ENCODE results near the gene IQGAP2. TPM values are rescaled to one million over a fixed set of nuclear protein-coding genes. Genes with fewer than 3 reads are reported as not detected.

The IQGAP2 gene
- total and polyA plus RNA-seq, 5 donors from 2014 or later, result 53.9 to 214 (median 61.4) TPM

GRCh38 chr5:76664079-76664478 is 261.0 kb downstream of the IQGAP2 start:
- peaks cover 69% of the 10 kb centered on the region for H3K36me3 Mint-ChIP-seq
- H3K27ac Mint-ChIP-seq, result peak overlapping the region in 2 of 3 donors; percentile 2 to 45
- ATAC-seq (ENCODE audit: low read depth in 2 of 2) (no peak), DNase-seq (no peak)
- no peaks in the 10 kb centered on the region for H3K27me3 ChIP-seq (ENCODE audit: control insufficient read depth, insufficient read depth, low read length)
- H3K36me3 ChIP-seq (ENCODE audit: control insufficient read depth, insufficient read depth, low read length), result peaks cover 90% of the 10 kb centered on the region
- H3K4me1 ChIP-seq (ENCODE audit: control insufficient read depth, insufficient read depth, low read length, poor library complexity, severe bottlenecking), result no peaks in the 10 kb centered on the region
- peaks cover 0 to under 1% (median 0%) of the 10 kb centered on the region in 7 donors for H3K9me3 Mint-ChIP-seq
- no peak overlapping the region for H3K27ac ChIP-seq (ENCODE audit: insufficient read depth, low read length, poor library complexity, severe bottlenecking)
- H3K4me3 Mint-ChIP-seq, result no peak overlapping the region
- H3K27me3 Mint-ChIP-seq, result no peaks in the 10 kb centered on the region
- no peaks in the 10 kb centered on the region for H3K9me3 ChIP-seq (ENCODE audit: control insufficient read depth in 2 of 2, low read length in 2 of 2)
- H3K4me3 ChIP-seq (ENCODE audit: low read depth, low read length), result no peak overlapping the region
- H3K4me1 Mint-ChIP-seq, result peaks cover 0 to 13% (median 3%) of the 10 kb centered on the region in 4 donors

GRCh38 chr5:76667495-76667894 is 264.4 kb downstream of the IQGAP2 start:
- Histone ChIP-seq H3K27me3 (ENCODE audit: control insufficient read depth, insufficient read depth, low read length) (no peaks in the 10 kb centered on the region), H3K4me1 (ENCODE audit: control insufficient read depth, insufficient read depth, low read length, poor library complexity, severe bottlenecking) (no peaks in the 10 kb centered on the region), H3K27ac (ENCODE audit: insufficient read depth, low read length, poor library complexity, severe bottlenecking) (no peak overlapping the region), H3K36me3 (ENCODE audit: control insufficient read depth, insufficient read depth, low read length) (peaks cover 87% of the 10 kb centered on the region), H3K4me3 (ENCODE audit: low read depth, low read length) (no peak overlapping the region), H3K9me3 (ENCODE audit: control insufficient read depth in 2 of 2, low read length in 2 of 2) (no peaks in the 10 kb centered on the region)
- peaks cover 0 to 4% (median 2%) of the 10 kb centered on the region in 4 donors for H3K4me1 Mint-ChIP-seq
- ATAC-seq (ENCODE audit: low read depth in 2 of 2), result no peak
- H3K36me3 Mint-ChIP-seq, result peaks cover 74% of the 10 kb centered on the region
- no peak overlapping the region for H3K4me3 Mint-ChIP-seq
- DNase-seq, result no peak
- peaks cover 0 to 3% (median 0%) of the 10 kb centered on the region in 7 donors for H3K9me3 Mint-ChIP-seq
- H3K27ac Mint-ChIP-seq, result peak overlapping the region in 1 of 3 donors; percentile 29
- H3K27me3 Mint-ChIP-seq, result no peaks in the 10 kb centered on the region

- Histone ChIP-seq H3K27me3 (ENCODE audit: control insufficient read depth, insufficient read depth, low read length) (no peaks in the 10 kb centered on the region), H3K27ac (ENCODE audit: insufficient read depth, low read length, poor library complexity, severe bottlenecking) (no peak overlapping the region), H3K4me3 (ENCODE audit: low read depth, low read length) (no peak overlapping the region), H3K9me3 (ENCODE audit: control insufficient read depth in 2 of 2, low read length in 2 of 2) (no peaks in the 10 kb centered on the region), H3K4me1 (ENCODE audit: control insufficient read depth, insufficient read depth, low read length, poor library complexity, severe bottlenecking) (no peaks in the 10 kb centered on the region), H3K36me3 (ENCODE audit: control insufficient read depth, insufficient read depth, low read length) (peaks cover 87% of the 10 kb centered on the region)
- peak overlapping the region in 2 of 3 donors; percentile 1 to 89 for H3K27ac Mint-ChIP-seq
- no peak for DNase-seq
- no peak overlapping the region for H3K4me3 Mint-ChIP-seq
- H3K9me3 Mint-ChIP-seq, result peaks cover 0 to 3% (median 0%) of the 10 kb centered on the region in 7 donors
- ATAC-seq (ENCODE audit: low read depth in 2 of 2), result no peak
- no peaks in the 10 kb centered on the region for H3K4me1 Mint-ChIP-seq
- H3K36me3 Mint-ChIP-seq, result peaks cover 72% of the 10 kb centered on the region
- no peaks in the 10 kb centered on the region for H3K27me3 Mint-ChIP-seq
These were observed 266.2 kb downstream of the IQGAP2 start for GRCh38 chr5:76669245-76669644.

GRCh38 chr5:76670508-76670907 is 267.4 kb downstream of the IQGAP2 start:
- Histone ChIP-seq H3K9me3 (ENCODE audit: control insufficient read depth in 2 of 2, low read length in 2 of 2) (no peaks in the 10 kb centered on the region), H3K36me3 (ENCODE audit: control insufficient read depth, insufficient read depth, low read length) (peaks cover 88% of the 10 kb centered on the region), H3K27me3 (ENCODE audit: control insufficient read depth, insufficient read depth, low read length) (no peaks in the 10 kb centered on the region), H3K27ac (ENCODE audit: insufficient read depth, low read length, poor library complexity, severe bottlenecking) (no peak overlapping the region), H3K4me3 (ENCODE audit: low read depth, low read length) (no peak overlapping the region), H3K4me1 (ENCODE audit: control insufficient read depth, insufficient read depth, low read length, poor library complexity, severe bottlenecking) (no peaks in the 10 kb centered on the region)
- DNase-seq (no peak), ATAC-seq (ENCODE audit: low read depth in 2 of 2) (no peak)
- no peak overlapping the region for H3K4me3 Mint-ChIP-seq
- H3K4me1 Mint-ChIP-seq, result no peaks in the 10 kb centered on the region
- no peaks in the 10 kb centered on the region for H3K27me3 Mint-ChIP-seq
- no peak overlapping the region for H3K27ac Mint-ChIP-seq
- H3K36me3 Mint-ChIP-seq, result peaks cover 72% of the 10 kb centered on the region
- peaks cover 0 to 3% (median 0%) of the 10 kb centered on the region in 7 donors for H3K9me3 Mint-ChIP-seq

GRCh38 chr5:76672242-76672641 is 269.2 kb downstream of the IQGAP2 start:
- ATAC-seq (ENCODE audit: low read depth in 2 of 2), result no peak
- Histone ChIP-seq H3K4me3 (ENCODE audit: low read depth, low read length) (no peak overlapping the region), H3K36me3 (ENCODE audit: control insufficient read depth, insufficient read depth, low read length) (peaks cover 86% of the 10 kb centered on the region), H3K27ac (ENCODE audit: insufficient read depth, low read length, poor library complexity, severe bottlenecking) (no peak overlapping the region), H3K4me1 (ENCODE audit: control insufficient read depth, insufficient read depth, low read length, poor library complexity, severe bottlenecking) (no peaks in the 10 kb centered on the region), H3K27me3 (ENCODE audit: control insufficient read depth, insufficient read depth, low read length) (no peaks in the 10 kb centered on the region), H3K9me3 (ENCODE audit: control insufficient read depth in 2 of 2, low read length in 2 of 2) (no peaks in the 10 kb centered on the region)
- Mint-ChIP-seq H3K27me3 (no peaks in the 10 kb centered on the region), H3K4me3 (no peak overlapping the region), H3K9me3 (peaks cover 0 to 3% (median 0%) of the 10 kb centered on the region in 7 donors), H3K27ac (peak overlapping the region in 1 of 3 donors; percentile 15), H3K36me3 (peaks cover 77% of the 10 kb centered on the region), H3K4me1 (peaks cover 0 to 7% (median 1%) of the 10 kb centered on the region in 4 donors)
- no peak for DNase-seq

- H3K4me3 Mint-ChIP-seq, result no peak overlapping the region
- Histone ChIP-seq H3K9me3 (ENCODE audit: control insufficient read depth in 2 of 2, low read length in 2 of 2) (no peaks in the 10 kb centered on the region), H3K27ac (ENCODE audit: insufficient read depth, low read length, poor library complexity, severe bottlenecking) (no peak overlapping the region), H3K36me3 (ENCODE audit: control insufficient read depth, insufficient read depth, low read length) (peaks cover 85% of the 10 kb centered on the region), H3K4me3 (ENCODE audit: low read depth, low read length) (no peak overlapping the region), H3K27me3 (ENCODE audit: control insufficient read depth, insufficient read depth, low read length) (no peaks in the 10 kb centered on the region), H3K4me1 (ENCODE audit: control insufficient read depth, insufficient read depth, low read length, poor library complexity, severe bottlenecking) (no peaks in the 10 kb centered on the region)
- DNase-seq (no peak), ATAC-seq (ENCODE audit: low read depth in 2 of 2) (no peak)
- H3K36me3 Mint-ChIP-seq, result peaks cover 73% of the 10 kb centered on the region
- H3K27me3 Mint-ChIP-seq, result no peaks in the 10 kb centered on the region
- H3K9me3 Mint-ChIP-seq, result peaks cover 0 to 3% (median 0%) of the 10 kb centered on the region in 7 donors
- no peak overlapping the region for H3K27ac Mint-ChIP-seq
- peaks cover 0 to 7% (median 1%) of the 10 kb centered on the region in 4 donors for H3K4me1 Mint-ChIP-seq
These were observed 270.0 kb downstream of the IQGAP2 start for GRCh38 chr5:76673125-76673524.

- no peak overlapping the region for H3K4me3 ChIP-seq (ENCODE audit: low read depth, low read length)
- no peaks in the 10 kb centered on the region for H3K27me3 Mint-ChIP-seq
- H3K4me3 Mint-ChIP-seq, result no peak overlapping the region
- H3K4me1 ChIP-seq (ENCODE audit: control insufficient read depth, insufficient read depth, low read length, poor library complexity, severe bottlenecking), result no peaks in the 10 kb centered on the region
- H3K9me3 Mint-ChIP-seq, result no peaks in the 10 kb centered on the region
- H3K4me1 Mint-ChIP-seq, result peaks cover 0 to 7% (median 1%) of the 10 kb centered on the region in 4 donors
- H3K36me3 Mint-ChIP-seq, result peaks cover 75% of the 10 kb centered on the region
- no peak for DNase-seq
- peaks cover 88% of the 10 kb centered on the region for H3K36me3 ChIP-seq (ENCODE audit: control insufficient read depth, insufficient read depth, low read length)
- H3K9me3 ChIP-seq (ENCODE audit: control insufficient read depth in 2 of 2, low read length in 2 of 2), result no peaks in the 10 kb centered on the region
- no peak for ATAC-seq (ENCODE audit: low read depth in 2 of 2)
- H3K27me3 ChIP-seq (ENCODE audit: control insufficient read depth, insufficient read depth, low read length), result no peaks in the 10 kb centered on the region
- H3K27ac Mint-ChIP-seq, result no peak overlapping the region
- no peak overlapping the region for H3K27ac ChIP-seq (ENCODE audit: insufficient read depth, low read length, poor library complexity, severe bottlenecking)
These were observed 271.4 kb downstream of the IQGAP2 start for GRCh38 chr5:76674330-76675066.

GRCh38 chr5:76675364-76675763 is 272.3 kb downstream of the IQGAP2 start:
- H3K4me3 ChIP-seq (ENCODE audit: low read depth, low read length), result no peak overlapping the region
- ATAC-seq (ENCODE audit: low read depth in 2 of 2) (no peak), DNase-seq (no peak)
- H3K27me3 Mint-ChIP-seq, result no peaks in the 10 kb centered on the region
- H3K4me1 Mint-ChIP-seq, result peaks cover 3 to 14% (median 6%) of the 10 kb centered on the region in 4 donors
- no peaks in the 10 kb centered on the region for H3K27me3 ChIP-seq (ENCODE audit: control insufficient read depth, insufficient read depth, low read length)
- no peaks in the 10 kb centered on the region for H3K9me3 Mint-ChIP-seq
- H3K4me1 ChIP-seq (ENCODE audit: control insufficient read depth, insufficient read depth, low read length, poor library complexity, severe bottlenecking), result no peaks in the 10 kb centered on the region
- H3K4me3 Mint-ChIP-seq, result no peak overlapping the region
- H3K9me3 ChIP-seq (ENCODE audit: control insufficient read depth in 2 of 2, low read length in 2 of 2), result no peaks in the 10 kb centered on the region
- H3K27ac Mint-ChIP-seq, result no peak overlapping the region
- H3K36me3 ChIP-seq (ENCODE audit: control insufficient read depth, insufficient read depth, low read length), result peaks cover 91% of the 10 kb centered on the region
- no peak overlapping the region for H3K27ac ChIP-seq (ENCODE audit: insufficient read depth, low read length, poor library complexity, severe bottlenecking)
- peaks cover 75% of the 10 kb centered on the region for H3K36me3 Mint-ChIP-seq
